Endothelial cell of umbilical vein (primary cell): ENCODE data around the gene GPATCH4. TPM values are rescaled to one million over a fixed set of nuclear protein-coding genes. Genes with fewer than 3 reads are reported as not detected.

Experiments
- Bru-seq: library from RNA; stranded (reverse); fragments of 400-500 nt; gene quantifications from one replicate; lab custom pipeline; 2021; lab: Mats Ljungman, UMichigan
- BruChase-seq, 2 experiments: library from RNA; stranded (reverse); fragments of 400-500 nt; gene quantifications; one replicate each; lab custom pipeline; 2021; lab: Mats Ljungman, UMichigan
- BruUV-seq: library from RNA; stranded (reverse); fragments of 400-500 nt; replicated peaks from 2 replicates; lab custom pipeline; 2021; lab: Mats Ljungman, UMichigan
- CTCF ChIA-PET: fragments of 300-600, 350-600 bp; sonication (Branson Sonifier 250); formaldehyde crosslinking; loops from one replicate; lab custom pipeline; 2021; ENCODE audit warnings: antibody characterized with exemption, inconsistent platforms; lab: Charles Lee
- POLR2A ChIA-PET: fragments of 300-600, 350-600 bp; sonication (Branson Sonifier 250); formaldehyde crosslinking; loops from one replicate; lab custom pipeline; 2021; ENCODE audit warnings: antibody characterized with exemption, inconsistent platforms; lab: Charles Lee
- DNase-seq: peaks from one replicate; pipeline ENCODE4 v3.0.0-alpha.2; 2011; ENCODE audit warnings: low read depth, low spot score
- FAIRE-seq: peaks from 2 replicates; lab custom pipeline; 2011; peaks lifted over from hg19 to GRCh38; lab: Jason Lieb, UNC
- H2AFZ ChIP-seq: 2 replicates; pipeline ENCODE4 v1.6.0; 2012; ENCODE audit warnings: low read depth, low read length, control low read depth, inconsistent platforms
- H3K27ac ChIP-seq: 2 replicates; pipeline ENCODE4 v1.5.1; 2011; ENCODE audit warnings: low read depth, mild to moderate bottlenecking, control low read depth, low read length, moderate library complexity; ENCODE audit not compliant: insufficient read depth
- H3K27me3 ChIP-seq, 2 experiments: 2 replicates each; pipeline versions ENCODE4 v1.6.0 to v1.6.1; 2011; ENCODE audit warnings: low read length in 2 of 2, mixed read lengths in 1 of 2; ENCODE audit not compliant: control insufficient read depth in 2 of 2, insufficient read depth in 2 of 2
- H3K36me3 ChIP-seq, 2 experiments: 2 replicates in 1 of 2; 3 replicates in 1 of 2; pipeline ENCODE4 v1.5.1; 2011; ENCODE audit warnings: low read length in 2 of 2, mild to moderate bottlenecking in 1 of 2, moderate library complexity in 1 of 2; ENCODE audit not compliant: control insufficient read depth in 2 of 2, insufficient read depth in 2 of 2; ENCODE audit errors: extremely low read depth in 1 of 2
- H3K4me1 ChIP-seq: 3 replicates; pipeline ENCODE4 v1.5.1; 2011; ENCODE audit warnings: mild to moderate bottlenecking, low read length; ENCODE audit not compliant: control insufficient read depth, insufficient read depth; ENCODE audit errors: extremely low read depth
- H3K4me2 ChIP-seq: 2 replicates; pipeline ENCODE4 v1.6.1; 2011; ENCODE audit warnings: low read length, control low read depth, mixed read lengths; ENCODE audit not compliant: insufficient read depth
- H3K4me3 ChIP-seq, 3 experiments: fragments of 200-600 bp in 1 of 3; sonication (generic), shearing (Covaris generic) in 1 of 3; replicated peaks in 1 of 3; 2 replicates each; pipeline ENCODE4 v1.5.1; 2011 to 2016; ENCODE audit warnings: control low read depth in 3 of 3, low read length in 3 of 3, mild to moderate bottlenecking in 2 of 3, inconsistent platforms in 1 of 3, low read depth in 1 of 3, moderate library complexity in 1 of 3; ENCODE audit not compliant: insufficient read depth in 1 of 3
- H3K79me2 ChIP-seq: 2 replicates; pipeline ENCODE4 v1.6.0; 2012; ENCODE audit warnings: low read length, inconsistent platforms; ENCODE audit not compliant: control insufficient read depth, insufficient read depth
- H3K9ac ChIP-seq: replicated peaks from 2 replicates; pipeline ENCODE3; 2011; ENCODE audit warnings: low read length, control low read depth; ENCODE audit not compliant: insufficient read depth; ENCODE audit errors: extremely low read depth
- H3K9me1 ChIP-seq: replicated peaks from 3 replicates; pipeline ENCODE4 v1.6.0; 2011; ENCODE audit warnings: mild to moderate bottlenecking, low read length; ENCODE audit not compliant: control insufficient read depth, insufficient read depth; ENCODE audit errors: extremely low read depth
- H3K9me3 ChIP-seq: replicated peaks from 2 replicates; pipeline ENCODE4 v1.5.1; 2012; ENCODE audit warnings: low read length, inconsistent platforms; ENCODE audit not compliant: control insufficient read depth, insufficient read depth
- H4K20me1 ChIP-seq: replicated peaks from 2 replicates; pipeline ENCODE3; 2011; ENCODE audit warnings: mild to moderate bottlenecking, low read length; ENCODE audit not compliant: control insufficient read depth, insufficient read depth; ENCODE audit errors: extremely low read depth
- CTCF ChIP-seq, 2 donors: IDR thresholded peaks; 1 replicate in 1 of 2; 2 replicates in 1 of 2; pipeline ENCODE4 v1.5.1; 2011; ENCODE audit warnings: low read length in 2 of 2, mild to moderate bottlenecking in 2 of 2, moderate library complexity in 2 of 2, control low read depth in 1 of 2, inconsistent platforms in 1 of 2, low read depth in 1 of 2; ENCODE audit not compliant: insufficient read depth in 1 of 2; ENCODE audit errors: extremely low read depth in 1 of 2
- EZH2 ChIP-seq: IDR thresholded peaks from 2 replicates; pipeline ENCODE4 v1.6.1; 2012; ENCODE audit warnings: borderline replicate concordance, low read depth, mild to moderate bottlenecking, moderate library complexity, low read length, inconsistent platforms; ENCODE audit not compliant: severe bottlenecking
- FOS ChIP-seq: IDR thresholded peaks from 2 replicates; pipeline ENCODE4 v1.6.1; 2011; ENCODE audit warnings: mild to moderate bottlenecking, low read length, moderate library complexity, borderline replicate concordance; ENCODE audit not compliant: insufficient read depth
- GATA2 ChIP-seq: IDR thresholded peaks from 2 replicates; pipeline ENCODE4 v1.7.0; 2011; ENCODE audit warnings: low read depth, mild to moderate bottlenecking, moderate library complexity, mixed read lengths, low read length; ENCODE audit not compliant: insufficient read length, insufficient read depth
- JUN ChIP-seq: IDR thresholded peaks from 2 replicates; pipeline ENCODE4 v1.6.1; 2011; ENCODE audit warnings: borderline replicate concordance, low read depth; ENCODE audit not compliant: insufficient read length, insufficient read depth
- MYC ChIP-seq: IDR thresholded peaks from one replicate; pipeline ENCODE4 v1.6.1; 2011; ENCODE audit warnings: mild to moderate bottlenecking, low read depth, low read length
- POLR2A ChIP-seq: IDR thresholded peaks from 2 replicates; pipeline ENCODE4 v1.6.1; 2012; ENCODE audit warnings: low read depth, mild to moderate bottlenecking, control low read depth, low read length
- POLR2AphosphoS5 ChIP-seq: IDR thresholded peaks from 2 replicates; pipeline ENCODE4 v1.6.1; 2012; ENCODE audit warnings: low read depth, mild to moderate bottlenecking, control low read depth, low read length, moderate library complexity; ENCODE audit not compliant: insufficient read depth
- dilution Hi-C: fragments of 300-500 bp; cut with MboI; formaldehyde crosslinking; loops from one replicate; pipeline ENCODE4 v1.15.0; 2019; ENCODE audit warnings: low sequenced_read_pairs; ENCODE audit not compliant: extremely low pct_ligation_motif_present
- intact Hi-C: fragments of 100-400 bp; cut with micrococcal nuclease; formaldehyde crosslinking; loops from one replicate; pipeline ENCODE4 v1.10.0; 2022
- long read RNA-seq: library from polyadenylated mRNA; stranded (forward); transcript quantifications from one replicate; pipeline ENCODE4 v2.0.0, GENCODE V29; 2021
- polyA minus RNA-seq, 3 experiments: library from RNA; depleted of rRNA, polyadenylated mRNA; stranded (reverse); fragments of >200 nt; gene quantifications; 1 replicate in 1 of 3; 2 replicates in 2 of 3; pipeline ENCODE4 v1.2.3, GENCODE V29; 2011
- polyA plus RNA-seq, 4 experiments: library from polyadenylated mRNA; depleted of rRNA in 3 of 4; stranded (reverse) in 3 of 4; unstranded in 1 of 4; fragments of >200 nt; gene quantifications; 2 replicates each; pipeline versions ENCODE4 v1.2.1 to v1.2.3, GENCODE V29; 2011 to 2012; ENCODE audit warnings: missing spikeins in 1 of 4
- total RNA-seq: library from RNA; stranded (reverse); gene quantifications from 2 replicates; pipeline ENCODE4 v1.2.3, GENCODE V29; 2021
- TF ChIP-seq, protein P1 (sequence below): IDR thresholded peaks from 2 replicates; pipeline ENCODE4 v1.6.1; 2011; ENCODE audit not compliant: insufficient read depth, insufficient read length

Gene GPATCH4
- total RNA-seq: 29.2 and 32.0 TPM in 2 replicates
- polyA plus RNA-seq: 15.5 and 22.4 TPM in 2 replicates
- polyA plus RNA-seq (2011; cell fraction: cytosol; rRNA removed): 30.0 and 42.1 TPM in 2 replicates
- polyA plus RNA-seq (2011; cell fraction: nucleus; rRNA removed): 46.6 and 52.0 TPM in 2 replicates
- 39.0 and 64.5 TPM in 2 replicates for polyA plus RNA-seq (2012)
- polyA minus RNA-seq: 38.2 and 48.0 TPM in 2 replicates
- polyA minus RNA-seq (2011; cell fraction: cytosol; rRNA and poly(A)+ RNA removed): 37.6 TPM
- 26.2 and 46.5 TPM in 2 replicates for polyA minus RNA-seq (2011; cell fraction: nucleus; rRNA and poly(A)+ RNA removed)
- Bru-seq, nascent RNA: percentile 83 among the genes with signal in this experiment
- BruChase-seq, experiment 1, labeled RNA remaining after a 6-hour chase: percentile 79 among the genes with signal in this experiment
- BruChase-seq, experiment 2, labeled RNA remaining after a 2-hour chase: percentile 75 among the genes with signal in this experiment
- long read RNA-seq, transcript GPATCH4-201 (8 exons, 1,972 nt): major isoform, 91 of 108 reads
- long read RNA-seq, partial matches to known transcripts: 4 of 108 reads
- long read RNA-seq, other reads (novel, unspliced or antisense): 5 of 108 reads

- ChIA-PET CTCF (interaction anchor here (0.6 to 1.8 kb wide), 9 partner anchors 10 to 216 kb away, joined by 3 to 11 read pairs (median 5); partner anchors contain the start of gene NAXE), POLR2A (interaction anchor here (0.9 to 1.8 kb wide), 2 partner anchors 10 to 11 kb away, joined by 3 to 9 read pairs; partner anchors contain the start of gene NAXE)
- H3K9ac ChIP-seq: peak within 1 kb of the TSS; percentile 79
- H3K4me2 ChIP-seq: peak within 1 kb of the TSS; percentile 76
- H2AFZ ChIP-seq: peak within 1 kb of the TSS; percentile 91
- dilution Hi-C loops: no loop called here
- intact Hi-C loops: loop anchor here (1.0 to 2.0 kb wide), 3 partner anchors 8 to 144 kb away; no protein-coding TSS in a partner anchor
- no peaks in the 10 kb centered on the region for H3K9me3 ChIP-seq
- DNase-seq (peak; percentile 90), FAIRE-seq (peak; percentile 97)
- TSS peak; percentile 71 for BruUV-seq
- no peaks in the 10 kb centered on the region for H4K20me1 ChIP-seq
- peak within 1 kb of the TSS; percentile 60 for H3K27ac ChIP-seq
- peaks cover 0 to 12% of the 10 kb centered on the region in 2 experiments for H3K36me3 ChIP-seq
- no peaks in the 10 kb centered on the region for H3K9me1 ChIP-seq
- H3K79me2 ChIP-seq: peaks cover 19% of the 10 kb centered on the region
- TF ChIP-seq GATA2: no peak
- TF ChIP-seq POLR2A: peak; percentile 90
- no peak for TF ChIP-seq EZH2
- TF ChIP-seq, protein P1, sequence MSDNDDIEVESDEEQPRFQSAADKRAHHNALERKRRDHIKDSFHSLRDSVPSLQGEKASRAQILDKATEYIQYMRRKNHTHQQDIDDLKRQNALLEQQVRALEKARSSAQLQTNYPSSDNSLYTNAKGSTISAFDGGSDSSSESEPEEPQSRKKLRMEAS: peak; percentile 89
- peak; percentile 73 for TF ChIP-seq POLR2AphosphoS5
- no peak for TF ChIP-seq CTCF (IDR thresholded peaks at IDR 0.05; ENCODE audit: extremely low read depth in 1 of 2, insufficient read depth in 1 of 2, low read depth in 1 of 2, low read length in 2 of 2)
- no peak for TF ChIP-seq JUN
- TF ChIP-seq MYC: peak; percentile 99
- no peak for TF ChIP-seq FOS
- H3K4me1 ChIP-seq: peaks cover 10% of the 10 kb centered on the region
- H3K27me3 ChIP-seq: no peaks in the 10 kb centered on the region
- H3K4me3 ChIP-seq: peak within 1 kb of the TSS; percentile 50 to 87 (median 58)
These were observed at the start of gene GPATCH4 for GRCh38 chr1:156601122-156601830. Gene GPATCH4, minus strand, starts transcription at chr1:156601479.
